Choroid plexus epithelial cell (primary cell): ENCODE results near the gene F10.
A peak's percentile ranks its signal among the peaks of the same experiment; 100 is the strongest.

Experiments used
- DNase-seq: peaks from one replicate; pipeline ENCODE4 v3.0.0-alpha.2; 2010; ENCODE audit warnings: low read depth
- H3K4me3 ChIP-seq: 2 replicates; pipeline ENCODE4 v1.5.1; 2011; ENCODE audit warnings: low read depth, mild to moderate bottlenecking, control low read depth, low read length, moderate library complexity
- TF ChIP-seq, protein P1 (sequence below): conservative IDR thresholded peaks from 2 replicates; pipeline ENCODE4 v1.5.1; 2011; ENCODE audit warnings: low read depth, mild to moderate bottlenecking, control low read depth, inconsistent platforms, low read length, moderate library complexity

The F10 gene

GRCh38 chr13:113171250-113172125, 48.9 kb downstream of the F10 start:
- TF ChIP-seq, protein P1, sequence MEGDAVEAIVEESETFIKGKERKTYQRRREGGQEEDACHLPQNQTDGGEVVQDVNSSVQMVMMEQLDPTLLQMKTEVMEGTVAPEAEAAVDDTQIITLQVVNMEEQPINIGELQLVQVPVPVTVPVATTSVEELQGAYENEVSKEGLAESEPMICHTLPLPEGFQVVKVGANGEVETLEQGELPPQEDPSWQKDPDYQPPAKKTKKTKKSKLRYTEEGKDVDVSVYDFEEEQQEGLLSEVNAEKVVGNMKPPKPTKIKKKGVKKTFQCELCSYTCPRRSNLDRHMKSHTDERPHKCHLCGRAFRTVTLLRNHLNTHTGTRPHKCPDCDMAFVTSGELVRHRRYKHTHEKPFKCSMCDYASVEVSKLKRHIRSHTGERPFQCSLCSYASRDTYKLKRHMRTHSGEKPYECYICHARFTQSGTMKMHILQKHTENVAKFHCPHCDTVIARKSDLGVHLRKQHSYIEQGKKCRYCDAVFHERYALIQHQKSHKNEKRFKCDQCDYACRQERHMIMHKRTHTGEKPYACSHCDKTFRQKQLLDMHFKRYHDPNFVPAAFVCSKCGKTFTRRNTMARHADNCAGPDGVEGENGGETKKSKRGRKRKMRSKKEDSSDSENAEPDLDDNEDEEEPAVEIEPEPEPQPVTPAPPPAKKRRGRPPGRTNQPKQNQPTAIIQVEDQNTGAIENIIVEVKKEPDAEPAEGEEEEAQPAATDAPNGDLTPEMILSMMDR, result no peak
- H3K4me3 ChIP-seq, result no peak overlapping the region
- no peak for DNase-seq

DNA sequence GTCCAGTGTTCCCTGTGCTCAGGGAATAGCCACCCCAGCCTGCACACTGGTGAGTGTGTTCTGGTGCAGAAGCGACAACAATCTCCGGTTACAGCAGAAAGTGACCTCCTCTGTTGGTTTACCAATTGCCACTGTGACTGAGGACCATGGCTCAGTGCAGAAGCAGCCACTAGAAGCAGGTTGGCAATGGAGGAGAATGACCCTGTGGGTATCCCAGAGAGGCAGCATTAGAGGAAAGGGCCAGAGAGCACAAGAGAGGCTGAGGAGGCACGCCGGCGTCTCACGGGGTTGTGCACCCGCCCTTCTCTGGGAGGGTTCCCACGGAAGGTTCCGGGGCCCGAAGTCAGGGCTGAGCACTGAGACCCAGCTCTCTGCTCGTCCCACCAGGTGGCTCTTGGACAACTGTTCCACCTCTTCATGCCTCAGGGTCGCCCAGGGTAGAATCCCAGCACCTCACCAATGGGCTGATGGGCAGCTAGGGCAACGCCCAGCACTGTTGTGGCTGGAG, 49.9 kb downstream of the F10 start:
- TF ChIP-seq, protein P1, result no peak
- no peak for DNase-seq
- no peak overlapping the region for H3K4me3 ChIP-seq

DNA sequence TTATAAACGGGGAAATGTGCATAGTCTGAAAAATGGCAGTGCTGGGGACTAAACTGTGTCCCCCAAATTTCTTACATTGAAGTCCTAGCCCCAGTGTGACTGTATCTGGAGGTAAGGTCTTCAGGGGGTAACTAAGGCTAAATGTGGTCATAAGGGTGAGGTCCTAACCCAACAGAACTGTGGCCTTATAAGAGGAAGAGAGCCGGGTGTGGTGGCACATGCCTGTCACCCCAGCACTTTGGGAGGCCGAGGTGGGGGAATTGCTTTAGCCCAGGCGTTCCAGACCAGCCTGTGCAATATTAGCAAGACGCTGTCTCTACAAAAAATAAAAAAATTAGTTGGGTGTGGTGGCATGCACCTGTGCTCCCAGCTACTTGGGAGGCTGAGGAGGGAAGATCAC, 53.7 kb downstream of the F10 start:
- TF ChIP-seq, protein P1, result no peak
- H3K4me3 ChIP-seq, result no peak overlapping the region
- DNase-seq, result no peak

GRCh38 chr13:113176822-113177221, 54.2 kb downstream of the F10 start:
- TF ChIP-seq, protein P1, result no peak
- H3K4me3 ChIP-seq, result no peak overlapping the region
- DNase-seq, result no peak

- H3K4me3 ChIP-seq, result no peak overlapping the region
- DNase-seq, result peak; percentile 97
- TF ChIP-seq, protein P1, result no peak
Observed at GRCh38 chr13:113178070-113178895, 55.7 kb downstream of the F10 start.

DNA sequence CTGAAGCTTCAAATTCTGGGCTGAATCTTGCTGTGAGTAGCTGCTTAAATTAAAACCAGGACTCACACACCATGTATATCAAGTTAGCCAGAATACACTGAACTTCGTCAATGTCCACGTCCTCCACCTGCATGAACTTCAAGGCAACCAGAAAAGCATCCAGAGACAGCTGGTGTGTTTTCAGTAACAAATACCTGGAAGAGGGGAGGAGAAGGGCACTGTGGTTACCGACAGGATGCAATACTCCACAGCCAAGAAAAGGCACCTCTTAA, 56.2 kb downstream of the F10 start:
- DNase-seq, result no peak
- no peak overlapping the region for H3K4me3 ChIP-seq
- TF ChIP-seq, protein P1, result no peak
